ENCODE results near the gene SEPTIN3.
A peak's percentile ranks its signal among the peaks of the same experiment; 100 is the strongest.

Gene SEPTIN3

DNA sequence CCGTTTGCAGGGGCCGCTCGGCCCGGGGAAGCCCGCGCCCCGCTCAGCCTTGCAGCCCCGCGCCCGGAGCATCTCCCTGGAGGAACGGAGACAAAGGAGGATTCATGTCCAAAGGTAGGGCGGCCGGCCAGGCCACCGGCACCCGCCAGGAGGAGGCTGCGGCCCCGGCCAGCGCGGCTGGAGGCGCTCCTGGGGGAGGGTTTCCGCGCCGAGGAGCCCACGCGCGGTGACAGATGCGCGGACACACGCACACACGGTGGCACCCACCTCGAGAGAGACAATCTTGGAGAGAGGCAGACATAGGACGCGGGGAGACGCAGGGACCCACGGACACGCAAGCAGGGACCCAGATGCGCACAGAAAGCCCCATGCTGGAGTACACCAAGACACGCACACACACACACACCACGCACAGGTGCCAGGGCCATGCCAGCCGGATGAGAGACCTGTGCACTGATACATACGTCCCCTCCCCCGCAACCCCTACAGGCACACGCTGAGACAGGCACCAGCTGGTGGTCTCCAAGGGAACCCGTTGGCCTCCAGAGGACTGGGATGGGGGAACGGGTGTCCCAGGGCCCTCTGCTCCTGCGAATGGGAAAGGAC is 7.8 kb downstream of the SEPTIN3 start:
- no peaks in the 10 kb centered on the region for H3K9me3 Mint-ChIP-seq
- H3K36me3 Mint-ChIP-seq (ENCODE audit: low read depth), result no peaks in the 10 kb centered on the region
- DNase-seq, result no peak
- no peak overlapping the region for H3K4me3 Mint-ChIP-seq
- H3K27ac Mint-ChIP-seq, result no peak overlapping the region
- no peak for ATAC-seq
- peaks cover 38% of the 10 kb centered on the region for H3K27me3 Mint-ChIP-seq
- peaks cover 5% of the 10 kb centered on the region for H3K4me1 Mint-ChIP-seq

DNA sequence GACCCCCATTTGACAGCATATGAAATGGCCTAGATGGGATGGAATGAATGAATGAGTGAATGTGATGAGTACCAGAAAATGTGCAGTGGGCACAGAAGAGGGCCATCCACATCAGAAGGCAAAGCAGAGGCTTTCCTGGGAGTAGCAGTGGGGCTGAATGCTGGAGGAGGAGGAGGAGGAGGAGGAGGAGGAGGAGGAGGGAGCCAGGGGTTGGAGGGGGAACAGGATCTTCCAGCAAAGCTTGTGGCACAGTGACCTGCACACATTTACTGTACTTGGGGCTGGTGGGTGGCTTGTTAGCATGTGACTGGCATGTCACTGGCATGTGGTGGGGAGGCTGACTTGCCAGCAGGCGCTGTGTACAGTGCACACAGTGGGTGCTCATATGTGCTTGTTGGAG is 9.5 kb downstream of the SEPTIN3 start:
- no peak for ATAC-seq
- no peaks in the 10 kb centered on the region for H3K9me3 Mint-ChIP-seq
- DNase-seq, result no peak
- peaks cover 5% of the 10 kb centered on the region for H3K4me1 Mint-ChIP-seq
- no peak overlapping the region for H3K4me3 Mint-ChIP-seq
- no peaks in the 10 kb centered on the region for H3K36me3 Mint-ChIP-seq (ENCODE audit: low read depth)
- H3K27me3 Mint-ChIP-seq, result peaks cover 30% of the 10 kb centered on the region
- no peak overlapping the region for H3K27ac Mint-ChIP-seq

DNA sequence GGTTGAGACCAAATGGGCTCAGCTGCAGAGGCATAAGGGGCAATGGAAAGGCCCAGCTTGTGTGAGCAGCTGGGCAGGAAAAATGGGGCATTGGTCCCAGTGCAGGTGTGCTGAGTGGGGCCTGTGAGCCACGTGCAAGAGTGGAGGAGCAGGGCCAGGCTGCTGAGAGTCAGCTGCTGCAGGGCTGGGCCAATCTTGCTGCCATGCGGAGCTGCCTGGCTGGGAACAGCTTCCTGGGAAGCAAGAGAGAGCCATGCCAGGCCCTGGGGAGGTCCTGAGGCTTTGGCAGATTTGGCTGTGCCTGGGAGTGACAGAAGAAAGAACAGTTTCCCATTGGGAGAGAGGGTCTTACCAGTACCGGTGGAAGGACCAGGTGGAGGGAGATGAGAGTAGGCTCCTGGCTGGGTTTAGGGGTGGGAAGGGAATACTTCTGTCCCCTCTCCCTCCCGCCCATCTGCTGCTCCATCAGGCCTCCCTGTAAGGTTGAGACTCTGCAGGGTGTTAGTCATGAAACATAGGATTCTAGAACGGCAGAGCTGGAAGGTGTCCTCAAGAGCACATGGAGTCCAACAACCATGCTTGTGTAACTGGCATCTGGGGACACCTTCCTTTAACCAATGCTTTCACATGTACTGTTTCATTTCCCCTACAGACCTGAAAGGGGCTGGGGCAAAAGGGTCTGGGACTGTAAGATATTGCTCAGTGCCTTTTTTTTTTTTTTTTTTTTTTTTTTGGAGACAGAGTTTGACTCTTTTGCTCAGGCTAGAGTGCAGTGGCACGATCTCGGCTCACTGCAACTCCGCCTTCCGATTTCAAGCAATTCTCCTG is 10.4 kb downstream of the SEPTIN3 start:
- H3K4me3 Mint-ChIP-seq, result no peak overlapping the region
- peaks cover 27% of the 10 kb centered on the region for H3K27me3 Mint-ChIP-seq
- H3K4me1 Mint-ChIP-seq, result peaks cover 5% of the 10 kb centered on the region
- H3K9me3 Mint-ChIP-seq, result no peaks in the 10 kb centered on the region
- H3K27ac Mint-ChIP-seq, result no peak overlapping the region
- no peak for ATAC-seq
- no peaks in the 10 kb centered on the region for H3K36me3 Mint-ChIP-seq (ENCODE audit: low read depth)
- DNase-seq, result no peak

DNA sequence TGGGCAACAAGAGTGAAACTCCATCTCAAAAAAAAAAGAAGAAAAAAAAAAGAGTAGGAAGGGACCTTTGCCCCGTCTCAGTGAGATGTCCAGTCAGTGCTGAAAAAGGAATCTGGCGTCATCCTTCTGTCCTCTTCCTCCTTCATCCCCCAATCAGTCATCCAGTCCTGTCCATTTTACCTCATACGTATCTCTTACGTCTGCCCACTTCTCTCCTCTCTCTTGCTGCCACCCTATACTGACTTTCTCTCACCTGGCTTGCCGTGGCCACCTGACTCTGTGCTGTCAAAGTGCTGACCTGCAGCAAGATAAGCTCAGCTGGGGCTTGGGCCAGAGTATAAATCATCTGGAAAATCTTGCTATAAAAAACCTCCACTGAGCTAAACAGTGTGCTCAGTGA is 13.6 kb downstream of the SEPTIN3 start:
- Mint-ChIP-seq H3K4me3 (no peak overlapping the region), H3K27ac (no peak overlapping the region)
- ATAC-seq, result no peak

DNA sequence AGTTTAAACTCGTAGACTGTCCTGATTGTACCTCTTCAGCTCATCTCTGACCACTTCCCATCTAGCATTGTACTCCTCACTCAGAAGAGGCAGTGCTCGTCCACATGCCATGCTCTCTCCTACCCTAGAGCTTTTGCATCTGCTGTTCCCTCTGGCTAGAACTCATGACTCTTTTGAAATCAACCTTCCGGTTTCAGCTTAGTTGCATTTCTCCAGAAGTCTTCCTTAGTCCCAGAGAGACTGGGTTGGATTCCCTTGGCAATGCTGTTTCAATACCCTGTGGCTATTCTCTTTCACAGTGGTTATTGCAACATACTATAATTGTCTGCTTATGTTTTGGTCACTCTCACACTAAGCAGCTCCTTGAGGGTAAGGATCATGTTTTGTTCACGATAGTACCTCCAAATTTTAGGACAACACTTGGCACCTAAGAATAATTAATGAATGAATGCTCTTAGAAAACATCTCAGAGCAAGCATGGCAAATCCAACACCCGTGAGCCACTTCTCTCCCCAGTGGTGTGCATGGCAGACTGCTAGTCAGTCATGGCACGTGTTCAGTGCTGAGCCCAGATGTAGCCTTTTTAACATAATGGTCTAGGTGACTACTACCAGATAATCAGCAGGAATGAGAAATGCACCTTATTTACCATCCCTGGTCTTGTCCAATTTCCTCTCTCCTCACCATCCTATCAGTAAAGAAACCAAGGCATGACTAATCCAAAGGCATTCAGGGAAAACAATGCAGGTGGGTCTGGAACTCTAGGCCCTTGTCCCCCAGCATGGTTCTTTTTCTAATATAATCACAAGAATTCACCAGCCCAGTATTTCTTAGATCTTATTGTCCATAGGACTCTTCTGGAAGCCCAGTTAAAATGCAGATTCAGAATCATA is 14.5 kb downstream of the SEPTIN3 start:
- H3K4me1 Mint-ChIP-seq, result no peaks in the 10 kb centered on the region
- no peaks in the 10 kb centered on the region for H3K9me3 Mint-ChIP-seq
- H3K36me3 Mint-ChIP-seq (ENCODE audit: low read depth), result no peaks in the 10 kb centered on the region
- H3K27me3 Mint-ChIP-seq, result peaks cover 2% of the 10 kb centered on the region
- no peak for DNase-seq
- H3K27ac Mint-ChIP-seq, result no peak overlapping the region
- no peak overlapping the region for H3K4me3 Mint-ChIP-seq
- no peak for ATAC-seq

More for the DNA sequence above, 13.6 kb downstream of the SEPTIN3 start:
- H3K36me3 Mint-ChIP-seq (ENCODE audit: low read depth), result no peaks in the 10 kb centered on the region
- H3K9me3 Mint-ChIP-seq, result no peaks in the 10 kb centered on the region
- no peaks in the 10 kb centered on the region for H3K4me1 Mint-ChIP-seq
- peaks cover 7% of the 10 kb centered on the region for H3K27me3 Mint-ChIP-seq
- no peak for DNase-seq

DNA sequence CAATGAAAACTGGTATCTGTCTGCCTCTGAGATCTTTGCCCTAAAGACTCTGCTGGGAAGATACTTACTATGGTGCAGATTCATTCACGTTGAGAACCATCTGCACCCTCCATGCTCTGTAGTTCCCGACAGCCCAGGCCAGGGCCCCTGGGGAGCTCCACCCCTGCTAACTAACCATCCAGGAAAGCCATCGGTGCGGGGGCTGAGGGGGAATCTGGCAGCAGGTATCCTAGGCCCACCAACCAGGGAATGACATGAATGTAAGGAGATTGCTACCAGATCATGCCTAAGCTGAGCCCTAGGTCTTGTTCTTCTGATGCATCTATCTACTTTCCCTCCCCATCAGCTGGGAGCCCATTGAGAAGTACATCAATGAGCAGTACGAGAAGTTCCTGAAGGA is 18.0 kb downstream of the SEPTIN3 start:
- DNase-seq, result no peak
- H3K27me3 Mint-ChIP-seq, result peaks cover 9% of the 10 kb centered on the region
- no peak overlapping the region for H3K27ac Mint-ChIP-seq
- no peak for ATAC-seq
- H3K9me3 Mint-ChIP-seq, result no peaks in the 10 kb centered on the region
- H3K36me3 Mint-ChIP-seq (ENCODE audit: low read depth), result no peaks in the 10 kb centered on the region
- H3K4me3 Mint-ChIP-seq, result no peak overlapping the region
- no peaks in the 10 kb centered on the region for H3K4me1 Mint-ChIP-seq

DNA sequence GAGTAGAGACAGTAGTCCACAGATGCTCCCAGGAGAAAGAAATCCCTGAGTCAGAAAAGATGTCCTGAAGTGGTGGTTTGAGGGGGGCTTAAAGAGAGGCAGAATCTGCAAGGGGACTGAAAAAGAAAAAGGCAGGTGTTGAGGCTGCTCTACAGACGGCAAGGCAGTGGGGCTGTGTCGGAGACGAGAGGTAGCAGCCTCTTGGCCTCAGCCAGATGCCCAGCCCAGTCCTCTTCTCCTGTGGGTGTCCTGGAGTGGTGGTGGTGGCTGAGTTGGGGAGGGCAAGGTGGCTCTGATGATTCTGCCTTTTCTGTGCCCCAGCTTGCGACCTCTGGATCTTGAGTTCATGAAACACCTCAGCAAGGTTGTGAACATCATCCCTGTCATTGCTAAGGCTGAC is 20.0 kb downstream of the SEPTIN3 start:
- no peaks in the 10 kb centered on the region for H3K36me3 Mint-ChIP-seq (ENCODE audit: low read depth)
- DNase-seq, result no peak
- ATAC-seq, result no peak
- no peak overlapping the region for H3K4me3 Mint-ChIP-seq
- H3K4me1 Mint-ChIP-seq, result no peaks in the 10 kb centered on the region
- H3K9me3 Mint-ChIP-seq, result no peaks in the 10 kb centered on the region
- peaks cover 9% of the 10 kb centered on the region for H3K27me3 Mint-ChIP-seq
- H3K27ac Mint-ChIP-seq, result no peak overlapping the region

DNA sequence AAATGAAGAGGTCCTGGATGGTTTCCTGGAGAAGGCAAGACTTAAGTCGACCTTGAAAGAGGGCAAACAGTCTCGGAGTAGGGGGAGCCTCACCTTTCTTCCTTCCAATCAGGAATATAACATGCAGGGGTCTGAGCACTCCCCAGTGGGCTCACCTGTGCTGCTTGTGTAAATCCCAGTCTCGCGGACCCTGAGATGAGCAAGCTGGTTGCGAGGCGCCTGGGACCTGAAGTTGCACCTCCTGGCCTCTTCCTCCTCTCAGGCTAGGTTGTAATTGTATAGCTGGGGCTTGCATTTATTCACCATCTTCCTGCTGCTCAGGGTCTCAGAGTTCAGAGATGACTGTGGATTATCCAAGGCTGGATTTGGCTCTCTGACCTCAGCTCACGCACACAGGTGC is 21.9 kb downstream of the SEPTIN3 start:
- H3K27me3 Mint-ChIP-seq, result peaks cover 8% of the 10 kb centered on the region
- no peaks in the 10 kb centered on the region for H3K36me3 Mint-ChIP-seq (ENCODE audit: low read depth)
- peaks cover 3% of the 10 kb centered on the region for H3K4me1 Mint-ChIP-seq
- no peak overlapping the region for H3K27ac Mint-ChIP-seq
- ATAC-seq (no peak), DNase-seq (no peak)
- no peaks in the 10 kb centered on the region for H3K9me3 Mint-ChIP-seq
- H3K4me3 Mint-ChIP-seq, result no peak overlapping the region

DNA sequence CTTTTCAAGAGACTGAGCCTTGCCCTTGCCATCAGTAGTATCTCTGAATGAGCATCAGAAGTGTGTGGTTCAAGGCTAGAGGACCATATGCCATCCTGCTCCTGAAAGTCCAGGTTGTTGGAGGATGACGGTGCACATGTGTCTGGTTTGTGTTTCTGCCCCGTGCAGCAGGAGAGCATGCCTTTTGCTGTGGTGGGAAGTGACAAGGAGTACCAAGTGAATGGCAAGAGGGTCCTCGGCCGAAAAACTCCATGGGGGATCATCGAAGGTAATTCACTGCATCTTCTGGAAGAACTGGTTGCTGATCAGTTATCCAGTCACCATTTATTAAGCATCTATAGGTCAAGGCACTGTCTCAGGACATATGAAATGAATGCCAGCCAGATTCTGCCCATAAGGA is 23.3 kb downstream of the SEPTIN3 start:
- DNase-seq (no peak), ATAC-seq (no peak)
- no peak overlapping the region for H3K4me3 Mint-ChIP-seq
- no peak overlapping the region for H3K27ac Mint-ChIP-seq
- H3K9me3 Mint-ChIP-seq, result no peaks in the 10 kb centered on the region
- no peaks in the 10 kb centered on the region for H3K36me3 Mint-ChIP-seq (ENCODE audit: low read depth)
- H3K27me3 Mint-ChIP-seq, result peaks cover 7% of the 10 kb centered on the region
- peaks cover 3% of the 10 kb centered on the region for H3K4me1 Mint-ChIP-seq

DNA sequence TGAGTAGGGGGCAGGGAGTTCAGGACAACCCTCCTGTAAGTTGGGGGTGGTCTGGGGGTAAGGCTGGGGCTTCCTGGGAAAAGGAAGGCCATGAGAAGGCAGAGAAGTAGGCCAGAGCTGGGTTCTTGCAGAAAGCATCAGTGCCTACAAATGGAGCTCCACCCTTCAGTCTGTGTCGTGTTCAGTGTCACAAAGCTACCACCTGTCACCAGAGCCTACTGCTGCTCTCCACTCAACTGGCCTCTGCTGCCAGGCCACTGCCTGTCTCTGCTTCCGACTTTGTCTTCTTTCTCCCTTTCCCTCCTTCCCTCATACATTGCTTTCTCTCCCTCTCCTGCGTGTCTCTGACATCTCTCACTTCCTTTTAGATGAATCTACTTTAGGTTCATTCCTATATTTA is 26.0 kb downstream of the SEPTIN3 start:
- H3K9me3 Mint-ChIP-seq, result peaks cover 10% of the 10 kb centered on the region

DNA sequence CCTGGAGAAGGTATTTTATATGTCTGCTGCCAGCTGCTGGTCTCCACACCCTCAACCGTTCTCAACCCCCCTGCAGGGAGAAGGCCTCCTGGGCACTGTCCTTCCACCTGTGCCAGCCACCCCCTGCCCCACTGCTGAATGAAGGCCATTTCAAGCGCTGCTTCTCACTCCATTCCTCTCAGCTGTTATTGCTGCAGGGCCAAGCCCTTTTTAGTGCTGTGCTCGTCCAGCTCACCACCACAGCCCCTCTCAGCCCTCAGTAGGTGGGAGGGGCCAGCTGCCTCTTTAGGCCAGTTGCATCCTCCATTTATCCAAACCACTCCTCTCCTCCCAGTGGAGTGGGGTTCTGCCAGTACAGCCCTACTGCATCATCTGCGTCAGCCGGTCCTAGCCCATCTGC is 27.6 kb downstream of the SEPTIN3 start:
- H3K27ac Mint-ChIP-seq, result no peak overlapping the region
- no peak for ATAC-seq
- no peak for DNase-seq
- H3K27me3 Mint-ChIP-seq, result peaks cover 3% of the 10 kb centered on the region
- H3K9me3 Mint-ChIP-seq, result peaks cover 10% of the 10 kb centered on the region
- peaks cover 8% of the 10 kb centered on the region for H3K36me3 Mint-ChIP-seq (ENCODE audit: low read depth)
- no peak overlapping the region for H3K4me3 Mint-ChIP-seq
- peaks cover 20% of the 10 kb centered on the region for H3K4me1 Mint-ChIP-seq

More for the DNA sequence above, 26.0 kb downstream of the SEPTIN3 start:
- no peak overlapping the region for H3K4me3 Mint-ChIP-seq
- peaks cover 20% of the 10 kb centered on the region for H3K4me1 Mint-ChIP-seq
- peaks cover 7% of the 10 kb centered on the region for H3K36me3 Mint-ChIP-seq (ENCODE audit: low read depth)
- DNase-seq, result no peak
- H3K27me3 Mint-ChIP-seq, result peaks cover 8% of the 10 kb centered on the region
- no peak overlapping the region for H3K27ac Mint-ChIP-seq
- no peak for ATAC-seq

DNA sequence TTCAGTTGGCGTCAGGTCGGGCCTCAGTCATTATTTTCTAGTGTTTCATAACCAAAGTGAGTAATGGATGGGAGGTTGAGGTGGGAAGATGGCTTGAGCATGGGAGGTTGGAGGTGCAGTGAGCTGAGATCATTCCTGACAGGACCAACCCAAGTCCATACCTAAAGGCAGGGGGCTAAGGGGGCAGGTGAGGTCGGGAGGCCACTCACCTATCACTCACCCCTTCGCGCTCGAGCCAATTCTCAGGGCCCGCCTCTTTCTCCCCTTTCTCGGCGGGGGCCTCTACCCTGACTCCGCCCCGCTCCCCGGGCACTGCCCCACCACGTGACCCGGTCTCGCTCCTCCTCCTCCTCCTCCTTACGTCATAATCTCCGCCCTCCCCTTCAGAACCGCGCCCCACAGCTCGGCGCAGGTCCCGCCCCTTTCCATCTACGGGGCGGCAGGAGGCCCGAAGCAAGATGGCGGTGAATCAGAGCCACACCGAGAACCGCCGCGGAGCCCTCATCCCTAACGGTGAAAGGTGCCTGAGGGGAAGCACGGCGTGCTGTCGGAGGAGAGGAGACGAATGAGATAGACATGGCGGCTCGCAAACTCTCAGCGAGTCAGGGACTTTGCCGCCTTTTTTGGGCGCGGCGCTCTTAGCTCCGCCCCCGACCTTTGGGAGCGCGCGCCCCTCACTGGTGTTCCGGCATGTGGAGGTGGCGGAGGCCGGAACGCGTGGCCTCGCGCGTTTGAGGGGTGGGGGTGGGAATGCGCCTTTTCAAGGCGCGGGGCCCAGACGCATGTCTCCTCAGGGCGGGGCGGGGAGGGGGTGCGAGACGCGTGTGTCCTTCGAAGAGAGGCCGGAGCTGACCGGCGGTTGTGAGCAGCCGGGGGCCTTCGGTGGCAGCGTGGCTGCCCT is 29.4 kb downstream of the SEPTIN3 start, which contains the start of gene WBP2NL:
WBP2NL (plus strand) TSS at position 428 of the 901 bp plus-strand sequence; CDS start at position 459, 31 bp downstream.
- H3K27me3 Mint-ChIP-seq, result peaks cover 3% of the 10 kb centered on the region
- ATAC-seq (peak; percentile 67), DNase-seq (peak; percentile 83)
- H3K36me3 Mint-ChIP-seq (ENCODE audit: low read depth), result peaks cover 8% of the 10 kb centered on the region
- peaks cover 12% of the 10 kb centered on the region for H3K9me3 Mint-ChIP-seq
- peaks cover 20% of the 10 kb centered on the region for H3K4me1 Mint-ChIP-seq
- peak within 1 kb of the TSS; percentile 93 for H3K27ac Mint-ChIP-seq
- peak within 1 kb of the TSS; percentile 85 for H3K4me3 Mint-ChIP-seq

DNA sequence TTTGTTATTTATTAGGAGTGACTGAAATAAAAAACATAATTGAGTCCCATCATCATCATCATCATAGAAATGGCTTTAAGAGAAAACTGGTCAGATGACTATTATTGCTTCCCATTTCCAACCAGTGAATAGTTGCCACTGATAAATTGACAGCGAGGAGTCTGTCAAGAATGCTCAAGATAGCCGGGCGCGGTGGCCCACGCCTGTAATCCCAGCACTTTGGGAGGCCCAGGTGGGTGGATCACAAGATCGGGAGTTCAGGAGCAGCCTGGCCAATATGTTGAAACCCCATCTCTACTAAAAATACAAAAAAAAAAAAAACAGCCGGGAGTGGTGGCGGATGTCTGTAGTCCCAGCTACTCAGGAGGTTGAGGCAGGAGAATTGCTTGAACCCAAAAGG is 31.2 kb downstream of the SEPTIN3 start:
- Mint-ChIP-seq H3K36me3 (ENCODE audit: low read depth) (peaks cover 8% of the 10 kb centered on the region), H3K9me3 (peaks cover 15% of the 10 kb centered on the region), H3K4me3 (no peak overlapping the region), H3K4me1 (peaks cover 17% of the 10 kb centered on the region), H3K27me3 (peaks cover 3% of the 10 kb centered on the region), H3K27ac (no peak overlapping the region)
- no peak for ATAC-seq
- no peak for DNase-seq

DNA sequence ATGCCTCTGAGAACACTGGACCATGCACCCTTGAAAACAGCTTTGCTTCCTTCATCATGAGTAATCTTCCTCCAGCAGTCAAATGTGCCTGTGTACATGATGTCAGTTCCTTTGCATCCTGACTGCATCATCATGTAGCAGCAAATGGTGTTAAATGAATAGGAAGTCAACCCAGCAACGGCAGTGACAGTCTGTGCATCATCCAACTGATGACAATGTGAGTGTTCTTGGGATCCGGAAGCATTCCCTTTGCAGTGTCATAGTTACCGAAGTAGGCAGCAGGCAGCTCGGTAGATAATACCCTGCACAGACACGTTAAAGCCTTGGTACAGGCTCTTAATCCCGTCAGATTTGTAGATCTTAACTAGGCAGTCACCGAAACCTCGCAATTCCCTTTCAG is 31.9 kb downstream of the SEPTIN3 start:
- H3K27me3 Mint-ChIP-seq, result peaks cover 3% of the 10 kb centered on the region
- H3K36me3 Mint-ChIP-seq (ENCODE audit: low read depth), result peaks cover 8% of the 10 kb centered on the region
- DNase-seq (no peak), ATAC-seq (no peak)
- H3K27ac Mint-ChIP-seq, result no peak overlapping the region
- H3K4me3 Mint-ChIP-seq, result no peak overlapping the region
- H3K9me3 Mint-ChIP-seq, result peaks cover 15% of the 10 kb centered on the region
- H3K4me1 Mint-ChIP-seq, result peaks cover 17% of the 10 kb centered on the region
